Activated CD4-positive, alpha-beta memory T cell treated with anti-CD3 and anti-CD28 coated beads, Interleukin-2, amount 10 ng/mL, durations not matched to agents 7 days and 5 days (primary cell): ENCODE measurements around the gene FOXD3. TPM values are rescaled to one million over a fixed set of nuclear protein-coding genes. Genes with fewer than 3 reads are reported as not detected.

ENCODE experiments used
- CTCF ChIA-PET: fragments of 350-600 bp; sonication (Branson Sonifier 250); formaldehyde crosslinking; loops from one replicate; lab custom pipeline; 2021; ENCODE audit warnings: antibody characterized with exemption, inconsistent platforms; lab: Charles Lee
- POLR2A ChIA-PET: fragments of 350-600 bp; sonication (Branson Sonifier 250); formaldehyde crosslinking; loops from one replicate; lab custom pipeline; 2021; ENCODE audit warnings: antibody characterized with exemption; lab: Charles Lee
- DNase-seq: peaks from one replicate; pipeline ENCODE4 v3.0.0-alpha.2; 2020
- H3K27ac Mint-ChIP-seq: one replicate; pipeline ENCODE4 v1.8.0; 2021; ENCODE audit warnings: mild to moderate bottlenecking, mixed read lengths
- H3K27me3 Mint-ChIP-seq: one replicate; pipeline ENCODE4 v1.8.0; 2021; ENCODE audit warnings: mixed read lengths
- H3K36me3 Mint-ChIP-seq: one replicate; pipeline ENCODE4 v1.8.0; 2021; ENCODE audit warnings: low read depth, mixed read lengths
- H3K4me1 Mint-ChIP-seq: one replicate; pipeline ENCODE4 v1.8.0; 2021; ENCODE audit warnings: mixed read lengths
- H3K4me3 Mint-ChIP-seq: one replicate; pipeline ENCODE4 v1.8.0; 2021; ENCODE audit warnings: mild to moderate bottlenecking, mixed read lengths
- H3K9me3 Mint-ChIP-seq: one replicate; pipeline ENCODE4 v1.8.0; 2021; ENCODE audit warnings: mixed read lengths
- total RNA-seq, 2 experiments: library from RNA; stranded (reverse); gene quantifications; one replicate each; pipeline ENCODE4 v1.2.3, GENCODE V29; 2021

Gene FOXD3
- total RNA-seq, 2 experiments from 2014 or later, result not detected

DNA sequence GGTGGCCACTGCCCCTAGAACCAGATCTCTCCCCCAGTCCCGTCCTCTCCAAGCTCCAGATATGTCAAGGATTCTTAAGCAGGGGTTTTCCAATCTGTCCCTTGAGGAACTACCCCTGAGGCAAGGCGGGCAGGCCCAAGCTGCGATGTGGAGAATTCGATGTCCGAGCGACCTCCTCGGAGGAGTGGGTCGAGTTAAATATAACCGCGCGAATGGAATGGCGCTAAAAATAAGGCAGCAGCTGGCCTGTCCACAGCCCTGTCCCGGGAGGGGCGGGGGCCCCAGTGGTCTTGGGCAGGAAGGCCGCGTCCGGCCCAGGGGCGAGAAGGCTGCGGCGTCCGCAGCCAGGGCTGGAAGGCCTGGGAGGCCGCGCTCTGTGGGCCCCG is 5.8 kb upstream of the FOXD3 start:
- peaks cover 37% of the 10 kb centered on the region for H3K4me1 Mint-ChIP-seq
- ChIA-PET POLR2A (no interaction called here), CTCF (interaction anchor here (1.0 to 2.5 kb wide), 5 partner anchors 10 to 19 kb away, joined by 4 to 15 read pairs (median 5); no protein-coding TSS in a partner anchor)
- peaks cover 8% of the 10 kb centered on the region for H3K9me3 Mint-ChIP-seq
- H3K27me3 Mint-ChIP-seq, result peaks cover 64% of the 10 kb centered on the region
- H3K4me3 Mint-ChIP-seq, result no peak overlapping the region
- DNase-seq, result no peak
- peaks cover 22% of the 10 kb centered on the region for H3K36me3 Mint-ChIP-seq
- no peak overlapping the region for H3K27ac Mint-ChIP-seq

DNA sequence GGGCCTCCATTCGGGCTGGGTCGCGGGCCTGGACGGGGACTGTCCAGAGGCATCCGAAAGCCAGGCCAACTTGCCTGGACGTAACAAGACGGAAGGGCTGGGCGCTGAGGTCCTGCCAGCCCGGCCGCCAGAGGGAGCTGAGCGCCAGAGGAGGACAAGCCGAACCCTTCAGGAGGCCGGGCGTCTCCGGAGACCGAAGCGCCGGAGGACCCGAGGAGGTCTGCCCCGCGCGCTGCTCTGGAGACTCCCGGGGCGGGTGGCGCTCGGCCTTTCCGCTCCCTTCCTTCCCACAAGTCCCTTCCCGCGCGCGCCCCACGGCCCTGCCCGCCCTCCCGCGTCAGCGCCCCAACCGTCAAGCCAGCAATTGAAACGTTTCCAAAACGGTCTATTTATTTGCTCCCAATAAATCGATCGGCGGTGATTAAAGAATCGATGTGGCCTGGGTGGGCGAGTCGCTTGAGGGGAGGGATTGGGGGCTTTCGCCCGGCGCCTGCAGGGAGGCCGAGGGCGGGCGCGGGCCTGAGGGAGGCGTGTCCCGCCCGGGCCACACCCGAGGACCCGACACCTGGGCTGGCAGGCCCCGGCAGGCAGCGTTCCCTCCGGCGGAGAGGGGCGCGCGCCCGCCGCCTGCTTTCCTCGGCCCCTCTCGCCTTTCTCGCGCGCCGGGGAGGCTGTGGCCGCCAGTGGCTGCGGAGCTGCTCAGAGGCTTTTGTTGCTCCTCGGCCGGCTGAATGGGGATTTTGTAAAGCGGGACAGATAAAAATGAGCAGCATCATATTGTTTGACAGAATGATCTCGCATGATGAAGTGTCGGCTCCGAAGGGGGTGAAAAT is 5.2 kb upstream of the FOXD3 start:
- ChIA-PET POLR2A (interaction anchor here (0.9 kb wide), 1 partner anchor 10 kb away, joined by 3 read pairs; no protein-coding TSS in a partner anchor), CTCF (interaction anchor here (1.0 to 2.5 kb wide), 5 partner anchors 9 to 19 kb away, joined by 4 to 15 read pairs (median 5); no protein-coding TSS in a partner anchor)
- no peak overlapping the region for H3K27ac Mint-ChIP-seq
- peaks cover 25% of the 10 kb centered on the region for H3K36me3 Mint-ChIP-seq
- H3K4me3 Mint-ChIP-seq, result peak overlapping the region; percentile 61
- H3K4me1 Mint-ChIP-seq, result peaks cover 41% of the 10 kb centered on the region
- peak; percentile 69 for DNase-seq
- H3K27me3 Mint-ChIP-seq, result peaks cover 68% of the 10 kb centered on the region
- peaks cover 8% of the 10 kb centered on the region for H3K9me3 Mint-ChIP-seq

DNA sequence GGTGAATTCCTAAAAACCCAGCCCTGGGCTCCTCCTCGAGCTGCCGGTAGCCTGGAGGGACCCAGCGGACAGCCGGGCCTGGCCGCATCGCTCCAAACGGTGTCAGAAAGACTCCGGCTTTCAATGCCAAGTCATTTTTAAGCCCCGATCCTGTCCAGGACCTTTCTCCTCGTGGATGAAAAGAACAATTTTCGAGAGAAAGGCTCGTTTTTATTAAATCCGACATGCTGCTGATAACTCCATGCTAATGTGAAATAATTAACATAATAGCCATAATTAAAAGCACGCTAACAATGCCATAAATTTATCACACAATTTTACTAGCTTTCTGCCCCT is 4.6 kb upstream of the FOXD3 start:
- H3K9me3 Mint-ChIP-seq, result peaks cover 8% of the 10 kb centered on the region
- H3K36me3 Mint-ChIP-seq, result peaks cover 25% of the 10 kb centered on the region
- peaks cover 68% of the 10 kb centered on the region for H3K27me3 Mint-ChIP-seq
- ChIA-PET CTCF (interaction anchor here (1.1 to 2.5 kb wide), 3 partner anchors 9 to 16 kb away, joined by 4 to 15 read pairs (median 5); no protein-coding TSS in a partner anchor), POLR2A (interaction anchor here (0.9 kb wide), 1 partner anchor 9 kb away, joined by 3 read pairs; no protein-coding TSS in a partner anchor)
- no peak overlapping the region for H3K27ac Mint-ChIP-seq
- H3K4me3 Mint-ChIP-seq, result peak overlapping the region; percentile 61
- DNase-seq, result no peak
- peaks cover 43% of the 10 kb centered on the region for H3K4me1 Mint-ChIP-seq

DNA sequence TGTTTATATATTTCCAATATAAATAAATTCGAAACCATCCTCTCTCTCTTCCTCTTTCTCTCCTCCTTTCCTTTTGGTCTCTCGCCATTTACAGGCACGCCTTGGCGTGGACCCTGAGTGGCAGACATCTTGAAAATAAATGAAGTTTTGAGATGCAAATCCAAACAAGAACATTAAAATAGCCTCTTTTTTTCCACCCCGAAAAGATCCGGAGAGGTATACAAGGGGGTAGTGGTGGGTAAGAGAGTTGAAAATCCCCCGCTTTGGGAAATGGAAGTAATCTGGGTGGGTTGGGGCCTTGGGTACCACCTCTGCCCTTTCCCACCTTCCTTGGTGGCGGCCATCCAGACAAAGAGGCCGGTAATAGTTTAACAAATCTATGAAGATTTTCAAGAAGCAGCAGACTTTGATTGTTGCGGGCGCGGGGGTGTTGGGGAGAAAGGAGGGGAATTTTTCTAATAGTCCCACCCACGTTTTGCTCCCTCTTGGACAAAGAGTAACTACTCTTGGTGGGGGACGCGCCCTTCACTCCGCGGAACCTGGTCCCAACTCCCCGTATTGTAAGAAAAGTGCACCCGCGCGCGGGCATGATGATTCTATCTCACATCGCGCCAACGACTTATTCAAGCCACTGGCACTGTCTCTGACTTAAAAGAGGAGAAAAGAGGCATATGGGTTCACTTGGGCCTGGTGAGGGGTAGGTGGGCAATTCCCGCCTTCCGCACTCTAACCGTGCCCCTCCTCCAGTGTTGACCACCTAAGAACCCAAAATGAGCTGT is 4.0 kb upstream of the FOXD3 start:
- Mint-ChIP-seq H3K9me3 (peaks cover 8% of the 10 kb centered on the region), H3K27me3 (peaks cover 69% of the 10 kb centered on the region), H3K4me1 (peaks cover 44% of the 10 kb centered on the region), H3K27ac (peak overlapping the region; percentile 11), H3K36me3 (peaks cover 25% of the 10 kb centered on the region), H3K4me3 (peak overlapping the region; percentile 61)
- CTCF ChIA-PET, result interaction anchor here (1.6 to 2.5 kb wide), 3 partner anchors 8 to 16 kb away, joined by 4 to 15 read pairs (median 5); no protein-coding TSS in a partner anchor
- POLR2A ChIA-PET, result interaction anchor here (0.9 to 2.3 kb wide), 2 partner anchors 9 to 11 kb away, joined by 3 to 12 read pairs; no protein-coding TSS in a partner anchor
- DNase-seq, result no peak

DNA sequence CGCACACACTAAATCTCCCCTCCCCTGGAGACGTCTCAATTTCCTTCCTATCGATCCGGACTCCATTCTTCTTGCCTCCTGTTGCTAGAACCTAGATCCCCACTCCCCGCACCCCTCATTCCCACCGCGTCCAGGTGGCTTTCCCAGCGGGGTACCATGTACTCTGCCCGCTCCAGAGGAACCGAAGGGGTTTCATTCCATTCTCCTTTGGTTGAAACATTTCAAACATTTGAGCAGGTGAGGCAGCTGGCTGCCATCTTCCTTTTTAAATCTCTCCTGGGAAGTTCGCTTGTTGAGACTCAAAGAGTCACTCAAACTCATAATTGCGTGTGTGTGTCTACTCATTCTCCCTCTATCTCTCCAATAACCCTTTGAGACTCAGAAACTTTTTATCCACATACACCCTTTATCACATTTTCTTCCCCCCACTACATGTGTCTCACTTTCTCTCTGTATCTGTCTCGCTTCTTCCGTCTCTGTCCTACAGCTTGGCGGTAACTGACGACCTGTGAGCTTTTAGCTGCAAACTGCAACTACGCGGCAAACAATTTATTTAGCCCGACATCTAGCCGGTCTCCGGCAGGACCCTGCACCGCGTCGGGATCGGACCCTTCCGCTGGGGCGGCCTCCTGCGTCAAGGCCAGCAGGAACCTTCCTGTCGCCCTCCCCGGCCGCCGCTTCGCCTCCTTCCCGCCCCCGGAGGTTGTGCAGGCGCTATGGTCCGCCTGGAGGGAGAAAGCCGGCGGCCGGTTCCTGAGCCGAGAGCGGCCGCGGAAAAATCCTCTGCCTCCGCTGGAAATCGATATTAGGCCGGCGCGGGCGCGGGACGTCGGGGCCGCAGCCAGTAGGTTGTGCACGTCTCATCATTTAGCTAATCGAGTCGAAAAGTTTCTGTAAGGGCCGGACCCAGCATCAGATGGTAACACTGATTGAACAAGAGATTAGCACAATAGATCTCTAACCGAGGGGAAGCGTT is 3.0 kb upstream of the FOXD3 start:
- Mint-ChIP-seq H3K4me1 (peaks cover 46% of the 10 kb centered on the region), H3K36me3 (peaks cover 25% of the 10 kb centered on the region), H3K27me3 (peaks cover 66% of the 10 kb centered on the region), H3K9me3 (peaks cover 8% of the 10 kb centered on the region), H3K4me3 (peak overlapping the region; percentile 2), H3K27ac (peak overlapping the region; percentile 40)
- POLR2A ChIA-PET, result interaction anchor here (2.3 kb wide), 1 partner anchor 10 kb away, joined by 12 read pairs; no protein-coding TSS in a partner anchor
- no peak for DNase-seq
- CTCF ChIA-PET, result interaction anchor here (0.5 to 1.7 kb wide), 3 partner anchors 8 to 32 kb away, joined by 3 to 12 read pairs (median 4); no protein-coding TSS in a partner anchor

DNA sequence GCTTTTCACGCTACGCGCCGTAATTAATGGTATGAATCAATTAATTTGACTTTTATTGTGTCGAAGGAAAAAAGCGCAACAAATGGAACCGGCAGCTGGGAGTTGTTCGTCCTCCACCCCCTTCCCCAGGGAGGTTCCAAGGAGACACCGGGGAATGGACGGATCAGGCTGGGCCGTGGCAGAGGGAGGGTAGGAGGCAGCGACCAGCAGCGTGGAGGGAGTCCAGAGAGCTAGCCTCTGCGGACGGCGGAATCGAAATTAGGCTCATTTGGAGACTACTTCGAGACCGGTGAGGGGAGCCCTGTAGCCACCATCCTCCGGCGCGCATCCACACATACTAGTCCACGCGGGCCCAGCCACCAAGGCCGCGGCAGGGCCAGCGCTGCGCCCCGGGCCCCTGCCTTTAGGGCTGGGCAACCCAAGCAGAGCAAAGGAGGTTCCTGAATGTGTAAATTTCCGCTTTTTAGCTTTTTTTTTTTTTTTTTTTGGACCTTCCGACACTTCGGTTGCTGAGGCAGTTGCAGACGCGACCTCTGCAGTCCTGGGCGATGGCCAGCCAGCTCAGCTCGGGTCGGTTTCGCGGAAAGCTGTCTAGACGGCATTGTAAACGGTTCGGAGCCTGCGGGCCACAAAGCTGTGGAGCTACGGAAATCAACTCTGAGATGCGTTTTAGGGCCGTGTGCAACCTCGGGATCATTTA is 2.2 kb upstream of the FOXD3 start:
- peak overlapping the region; percentile 40 for H3K27ac Mint-ChIP-seq
- POLR2A ChIA-PET, result interaction anchor here (2.3 kb wide), 1 partner anchor 9 kb away, joined by 12 read pairs; no protein-coding TSS in a partner anchor

DNA sequence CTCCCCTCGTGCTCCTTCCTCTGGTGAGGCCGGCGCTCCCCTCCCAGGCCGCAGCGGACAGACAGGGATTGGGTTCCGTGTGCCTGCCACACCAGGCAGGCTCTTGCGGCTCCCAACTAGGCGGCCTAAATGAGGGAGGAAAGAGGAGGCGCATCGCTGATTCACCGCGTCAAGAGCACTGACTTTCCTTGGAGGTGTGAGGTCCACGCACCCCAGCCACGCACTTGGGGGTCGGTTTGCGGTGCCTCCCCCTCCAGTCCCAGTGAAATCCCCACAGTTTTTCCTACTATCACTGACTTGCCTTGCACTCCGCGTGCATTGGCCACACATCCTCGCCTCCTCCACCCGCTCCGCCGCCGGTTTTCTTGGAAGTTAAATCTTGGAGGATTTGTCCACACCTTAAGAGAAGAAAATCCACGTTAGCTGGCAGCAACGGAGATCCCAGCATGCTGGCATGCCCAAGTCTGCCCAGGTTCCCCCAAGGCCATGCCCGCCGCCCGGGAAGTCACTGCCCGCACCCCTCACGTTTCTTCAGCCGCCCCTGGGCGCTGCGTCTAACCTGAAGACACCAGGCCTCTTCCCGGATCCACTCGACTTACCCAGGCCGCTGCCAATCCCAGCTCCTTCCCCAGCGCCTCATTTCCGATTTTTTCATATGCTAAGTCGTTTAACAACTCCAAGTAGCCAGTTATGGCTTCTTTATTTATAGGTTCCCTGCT is 1.1 kb upstream of the FOXD3 start:
- CTCF ChIA-PET, result no interaction called here
- DNase-seq, result no peak
- H3K36me3 Mint-ChIP-seq, result peaks cover 29% of the 10 kb centered on the region

More for the DNA sequence above, 2.2 kb upstream of the FOXD3 start:
- CTCF ChIA-PET, result interaction anchor here (0.5 to 1.7 kb wide), 3 partner anchors 7 to 31 kb away, joined by 3 to 12 read pairs (median 4); no protein-coding TSS in a partner anchor
- H3K4me1 Mint-ChIP-seq, result peaks cover 52% of the 10 kb centered on the region
- no peak for DNase-seq
- peaks cover 70% of the 10 kb centered on the region for H3K27me3 Mint-ChIP-seq
- peaks cover 8% of the 10 kb centered on the region for H3K9me3 Mint-ChIP-seq
- H3K36me3 Mint-ChIP-seq, result peaks cover 27% of the 10 kb centered on the region
- no peak overlapping the region for H3K4me3 Mint-ChIP-seq

DNA sequence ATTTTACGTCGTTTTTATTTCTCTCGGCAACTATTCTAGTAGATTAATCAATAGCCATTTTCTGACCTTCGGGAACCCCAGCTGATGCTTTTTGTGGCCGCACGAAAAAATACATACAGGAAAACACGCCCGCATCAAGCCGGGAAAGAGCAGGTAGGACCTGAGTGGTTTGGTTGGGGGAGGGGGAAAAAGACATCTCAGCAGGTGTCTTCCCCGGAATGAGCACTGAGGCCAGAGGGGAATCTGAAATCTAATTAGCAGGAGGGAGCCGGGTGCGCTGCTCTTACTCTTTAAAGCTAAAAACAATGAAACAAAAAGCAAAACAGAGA is 618 bp upstream of the FOXD3 start:
- Mint-ChIP-seq H3K4me3 (peak overlapping the region; percentile 73), H3K36me3 (peaks cover 31% of the 10 kb centered on the region), H3K27ac (peak overlapping the region; percentile 55), H3K9me3 (peaks cover 8% of the 10 kb centered on the region), H3K27me3 (peaks cover 71% of the 10 kb centered on the region), H3K4me1 (peaks cover 54% of the 10 kb centered on the region)
- POLR2A ChIA-PET, result no interaction called here
- CTCF ChIA-PET, result no interaction called here
- no peak for DNase-seq

More for the DNA sequence above, 1.1 kb upstream of the FOXD3 start:
- H3K4me3 Mint-ChIP-seq, result peak overlapping the region; percentile 73
- POLR2A ChIA-PET, result no interaction called here
- H3K9me3 Mint-ChIP-seq, result peaks cover 8% of the 10 kb centered on the region
- peaks cover 51% of the 10 kb centered on the region for H3K4me1 Mint-ChIP-seq
- H3K27me3 Mint-ChIP-seq, result peaks cover 70% of the 10 kb centered on the region
- peak overlapping the region; percentile 55 for H3K27ac Mint-ChIP-seq

DNA sequence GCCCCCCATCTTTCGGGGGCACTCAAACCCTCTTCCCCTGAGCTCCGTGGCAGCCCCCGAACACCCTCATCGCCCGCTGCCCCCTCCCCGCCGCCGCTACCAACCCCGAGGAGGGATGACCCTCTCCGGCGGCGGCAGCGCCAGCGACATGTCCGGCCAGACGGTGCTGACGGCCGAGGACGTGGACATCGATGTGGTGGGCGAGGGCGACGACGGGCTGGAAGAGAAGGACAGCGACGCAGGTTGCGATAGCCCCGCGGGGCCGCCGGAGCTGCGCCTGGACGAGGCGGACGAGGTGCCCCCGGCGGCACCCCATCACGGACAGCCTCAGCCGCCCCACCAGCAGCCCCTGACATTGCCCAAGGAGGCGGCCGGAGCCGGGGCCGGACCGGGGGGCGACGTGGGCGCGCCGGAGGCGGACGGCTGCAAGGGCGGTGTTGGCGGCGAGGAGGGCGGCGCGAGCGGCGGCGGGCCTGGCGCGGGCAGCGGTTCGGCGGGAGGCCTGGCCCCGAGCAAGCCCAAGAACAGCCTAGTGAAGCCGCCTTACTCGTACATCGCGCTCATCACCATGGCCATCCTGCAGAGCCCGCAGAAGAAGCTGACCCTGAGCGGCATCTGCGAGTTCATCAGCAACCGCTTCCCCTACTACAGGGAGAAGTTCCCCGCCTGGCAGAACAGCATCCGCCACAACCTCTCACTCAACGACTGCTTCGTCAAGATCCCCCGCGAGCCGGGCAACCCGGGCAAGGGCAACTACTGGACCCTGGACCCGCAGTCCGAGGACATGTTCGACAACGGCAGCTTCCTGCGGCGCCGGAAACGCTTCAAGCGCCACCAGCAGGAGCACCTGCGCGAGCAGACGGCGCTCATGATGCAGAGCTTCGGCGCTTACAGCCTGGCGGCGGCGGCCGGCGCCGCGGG is 837 bp downstream of the FOXD3 start:
- Mint-ChIP-seq H3K4me3 (peak overlapping the region; percentile 68), H3K27ac (peak overlapping the region; percentile 29), H3K9me3 (peaks cover 8% of the 10 kb centered on the region), H3K27me3 (peaks cover 78% of the 10 kb centered on the region), H3K36me3 (peaks cover 31% of the 10 kb centered on the region), H3K4me1 (peaks cover 55% of the 10 kb centered on the region)
- CTCF ChIA-PET, result interaction anchor here (0.7 kb wide), 1 partner anchor 118 kb away, joined by 3 read pairs; no protein-coding TSS in a partner anchor
- DNase-seq, result peak; percentile 51
- POLR2A ChIA-PET, result interaction anchor here (1.3 kb wide), 1 partner anchor 113 kb away, joined by 3 read pairs; no protein-coding TSS in a partner anchor
